ENCODE data around the gene KIAA1614.

The KIAA1614 gene

DNA sequence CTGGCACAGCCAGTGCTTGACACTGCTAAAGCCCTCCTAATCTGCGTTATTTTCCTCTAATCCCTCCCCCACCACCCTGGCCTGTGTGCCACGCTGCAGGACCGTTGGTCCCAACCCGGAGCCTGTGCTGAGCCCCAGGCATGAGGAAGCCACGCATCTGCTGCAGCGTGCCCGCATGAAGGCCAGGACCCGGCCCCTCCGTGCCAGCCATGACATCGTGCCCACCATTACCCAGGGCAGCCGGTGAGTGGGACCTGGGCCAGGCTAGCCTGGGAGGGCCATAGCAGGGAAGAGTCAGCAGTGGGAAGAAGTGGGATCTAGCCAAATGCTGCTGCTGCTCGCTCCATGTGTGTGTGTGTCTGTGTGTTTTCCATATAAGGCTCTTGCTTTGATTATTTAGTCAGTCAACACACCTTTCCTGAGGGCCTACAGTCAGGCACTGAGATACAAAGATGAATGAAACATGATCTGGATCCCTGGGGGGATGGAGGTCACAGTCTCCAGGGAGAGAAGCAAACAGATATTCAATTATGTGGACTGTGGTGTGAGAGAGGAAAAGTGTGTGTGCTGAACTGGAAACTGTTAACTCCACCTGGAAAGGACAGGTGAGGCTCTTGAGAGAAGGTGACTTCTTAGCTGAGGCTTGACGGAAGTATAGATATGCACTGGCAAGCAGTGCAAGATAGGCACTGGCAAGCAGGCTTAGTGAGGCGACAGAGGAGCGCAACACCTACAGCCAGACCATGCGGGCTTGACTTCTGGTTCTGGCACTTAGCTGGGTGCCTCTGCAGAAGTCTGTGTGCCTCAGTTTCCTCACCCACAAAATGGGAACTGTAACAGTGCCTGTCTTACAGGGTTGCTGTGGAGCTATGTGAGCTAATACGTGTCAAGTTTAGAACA lies 15.9 kb downstream of the KIAA1614 start:
- H3K4me3 ChIP-seq (replicated peaks; ENCODE audit: insufficient read depth, low read length), result no peak overlapping the region
- no peak for DNase-seq (ENCODE audit: low read depth in 1 of 2, low spot score in 1 of 2)
- H3K27ac ChIP-seq (replicated peaks), result no peak overlapping the region
- no peak for TF ChIP-seq GABPA (IDR thresholded peaks at IDR 0.05; ENCODE audit: low read depth)
- no peak for TF ChIP-seq REST (IDR thresholded peaks at IDR 0.05; ENCODE audit: insufficient replicate concordance, low read depth)
- H3K27me3 ChIP-seq (ENCODE audit: insufficient read depth, poor library complexity, severe bottlenecking), result no peaks in the 10 kb centered on the region

DNA sequence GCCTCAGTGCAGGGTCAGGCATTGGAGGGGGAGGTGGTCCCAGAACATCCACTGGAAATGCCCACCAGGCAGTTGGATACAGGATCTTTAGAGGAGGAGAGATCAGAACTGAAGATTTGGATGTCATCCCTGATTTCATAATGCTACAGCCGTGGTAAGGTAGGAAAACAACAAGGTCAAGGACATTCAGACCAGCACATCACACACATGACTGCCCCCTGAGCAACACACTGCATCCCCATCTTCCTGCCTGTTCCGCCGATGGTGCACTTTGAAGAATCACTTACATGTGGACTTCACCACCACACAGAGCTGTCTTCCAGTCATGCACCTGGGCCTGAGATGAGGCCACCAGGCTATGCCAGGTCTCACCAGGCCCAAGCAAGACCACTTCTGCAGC lies 16.7 kb downstream of the KIAA1614 start:
- TF ChIP-seq REST (IDR thresholded peaks at IDR 0.05; ENCODE audit: insufficient replicate concordance, low read depth) (no peak), GABPA (IDR thresholded peaks at IDR 0.05; ENCODE audit: low read depth) (no peak), SPI1 (IDR thresholded peaks at IDR 0.05; ENCODE audit: borderline replicate concordance, low read depth) (no peak), POLR2AphosphoS5 (IDR thresholded peaks at IDR 0.05; ENCODE audit: low read depth) (no peak)
- TF ChIP-seq, protein P1, sequence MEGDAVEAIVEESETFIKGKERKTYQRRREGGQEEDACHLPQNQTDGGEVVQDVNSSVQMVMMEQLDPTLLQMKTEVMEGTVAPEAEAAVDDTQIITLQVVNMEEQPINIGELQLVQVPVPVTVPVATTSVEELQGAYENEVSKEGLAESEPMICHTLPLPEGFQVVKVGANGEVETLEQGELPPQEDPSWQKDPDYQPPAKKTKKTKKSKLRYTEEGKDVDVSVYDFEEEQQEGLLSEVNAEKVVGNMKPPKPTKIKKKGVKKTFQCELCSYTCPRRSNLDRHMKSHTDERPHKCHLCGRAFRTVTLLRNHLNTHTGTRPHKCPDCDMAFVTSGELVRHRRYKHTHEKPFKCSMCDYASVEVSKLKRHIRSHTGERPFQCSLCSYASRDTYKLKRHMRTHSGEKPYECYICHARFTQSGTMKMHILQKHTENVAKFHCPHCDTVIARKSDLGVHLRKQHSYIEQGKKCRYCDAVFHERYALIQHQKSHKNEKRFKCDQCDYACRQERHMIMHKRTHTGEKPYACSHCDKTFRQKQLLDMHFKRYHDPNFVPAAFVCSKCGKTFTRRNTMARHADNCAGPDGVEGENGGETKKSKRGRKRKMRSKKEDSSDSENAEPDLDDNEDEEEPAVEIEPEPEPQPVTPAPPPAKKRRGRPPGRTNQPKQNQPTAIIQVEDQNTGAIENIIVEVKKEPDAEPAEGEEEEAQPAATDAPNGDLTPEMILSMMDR (IDR thresholded peaks at IDR 0.05; ENCODE audit: insufficient read depth, low read length), result no peak
- H3K27me3 ChIP-seq (ENCODE audit: insufficient read depth, poor library complexity, severe bottlenecking), result no peaks in the 10 kb centered on the region
- no peak overlapping the region for H3K27ac ChIP-seq (replicated peaks)
- DNase-seq (ENCODE audit: low read depth in 1 of 2, low spot score in 1 of 2), result no peak
- H3K4me3 ChIP-seq (replicated peaks; ENCODE audit: insufficient read depth, low read length), result no peak overlapping the region

DNA sequence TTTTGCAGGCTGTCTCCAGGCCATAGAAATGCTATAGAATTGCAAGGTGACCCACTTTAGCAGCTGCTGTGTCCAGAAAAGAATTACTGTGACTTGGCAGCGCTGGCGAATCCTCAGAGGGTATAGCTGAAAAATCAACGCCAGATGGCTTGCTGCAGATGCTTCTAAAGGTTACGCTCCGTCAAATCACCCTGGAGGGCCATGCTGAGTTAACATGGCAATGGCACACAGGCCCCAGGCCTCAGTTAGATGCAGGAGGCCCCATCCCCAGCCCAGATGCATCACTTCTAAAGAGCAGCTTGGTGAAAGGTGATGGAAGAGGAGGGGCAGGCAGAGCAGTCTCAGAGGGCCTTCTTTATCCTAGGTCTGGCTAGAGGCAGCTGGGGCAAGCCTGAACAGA lies 18.0 kb downstream of the KIAA1614 start:
- Histone ChIP-seq H3K4me3 (replicated peaks; ENCODE audit: insufficient read depth, low read length) (no peak overlapping the region), H3K27me3 (ENCODE audit: insufficient read depth, poor library complexity, severe bottlenecking) (no peaks in the 10 kb centered on the region), H3K27ac (replicated peaks) (no peak overlapping the region)
- TF ChIP-seq, protein P1 (IDR thresholded peaks at IDR 0.05; ENCODE audit: insufficient read depth, low read length), result no peak
- TF ChIP-seq POLR2AphosphoS5 (IDR thresholded peaks at IDR 0.05; ENCODE audit: low read depth), result no peak
- TF ChIP-seq REST (IDR thresholded peaks at IDR 0.05; ENCODE audit: insufficient replicate concordance, low read depth), result no peak
- no peak for TF ChIP-seq SPI1 (IDR thresholded peaks at IDR 0.05; ENCODE audit: borderline replicate concordance, low read depth)
- no peak for DNase-seq (ENCODE audit: low read depth in 1 of 2, low spot score in 1 of 2)

All from HL-60 (cell line).